ENCODE results near the gene KCTD1. TPM values are rescaled to one million over a fixed set of nuclear protein-coding genes. Genes with fewer than 3 reads are reported as not detected.

The KCTD1 gene
- polyA plus RNA-seq, 4 donors, result 1.8 to 5.8 (median 3.2) TPM

GRCh38 chr18:26503382-26503781, 45.0 kb downstream of the KCTD1 start:
- Histone ChIP-seq H3K27me3 (ENCODE audit: control insufficient read depth in 3 of 3, insufficient read depth in 3 of 3, low read length in 3 of 3) (no peaks in the 10 kb centered on the region), H3K27ac (ENCODE audit: low read depth in 1 of 3, low read length in 2 of 3) (no peak overlapping the region), H3K9me3 (ENCODE audit: control insufficient read depth in 2 of 2, insufficient read depth in 1 of 2, low read depth in 1 of 2, low read length in 1 of 2) (no peaks in the 10 kb centered on the region), H3K4me3 (ENCODE audit: low read depth in 1 of 3, low read length in 3 of 3) (no peak overlapping the region), H3K36me3 (ENCODE audit: control insufficient read depth in 3 of 3, insufficient read depth in 2 of 3, low read depth in 1 of 3, low read length in 3 of 3) (peaks cover 0 to 3% (median 0%) of the 10 kb centered on the region in 3 donors), H3K4me1 (ENCODE audit: control insufficient read depth in 3 of 3, insufficient read depth in 2 of 3, low read depth in 1 of 3, low read length in 2 of 3) (no peaks in the 10 kb centered on the region)
- WGBS, 3 donors, result 63 to 86% (median 77%) methylated on average over 7 of the region's 7 CpGs
- DNase-seq (no peak), FAIRE-seq (no peak)

GRCh38 chr18:26502823-26503222, 45.5 kb downstream of the KCTD1 start:
- WGBS, 3 donors, result 86 to 91% (median 90%) methylated on average over 4 of the region's 4 CpGs
- FAIRE-seq (no peak), DNase-seq (no peak)
- Histone ChIP-seq H3K27me3 (ENCODE audit: control insufficient read depth in 3 of 3, insufficient read depth in 3 of 3, low read length in 3 of 3) (no peaks in the 10 kb centered on the region), H3K27ac (ENCODE audit: low read depth in 1 of 3, low read length in 2 of 3) (no peak overlapping the region), H3K9me3 (ENCODE audit: control insufficient read depth in 2 of 2, insufficient read depth in 1 of 2, low read depth in 1 of 2, low read length in 1 of 2) (no peaks in the 10 kb centered on the region), H3K4me1 (ENCODE audit: control insufficient read depth in 3 of 3, insufficient read depth in 2 of 3, low read depth in 1 of 3, low read length in 2 of 3) (no peaks in the 10 kb centered on the region), H3K4me3 (ENCODE audit: low read depth in 1 of 3, low read length in 3 of 3) (no peak overlapping the region), H3K36me3 (ENCODE audit: control insufficient read depth in 3 of 3, insufficient read depth in 2 of 3, low read depth in 1 of 3, low read length in 3 of 3) (peaks cover 0 to 3% (median 0%) of the 10 kb centered on the region in 3 donors)

DNA sequence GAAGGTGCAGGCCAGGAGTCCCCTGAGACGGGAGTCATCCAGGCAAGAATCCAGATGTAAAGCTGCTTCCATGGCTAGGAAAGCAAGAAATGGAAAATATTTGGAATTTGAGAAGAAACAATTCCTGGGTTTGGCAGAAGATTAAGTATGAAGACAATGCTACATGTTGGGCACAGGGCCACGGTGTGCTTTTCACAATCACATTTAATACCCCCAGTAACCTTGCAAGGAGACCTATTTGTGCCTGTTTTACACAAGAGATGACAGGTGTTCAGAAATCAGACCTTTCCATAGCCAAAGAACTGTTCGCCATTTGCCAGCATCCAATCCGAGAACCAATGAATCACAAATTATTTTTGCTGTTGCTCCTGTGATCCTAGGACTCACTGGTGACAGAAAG, 50.5 kb downstream of the KCTD1 start:
- no peak for DNase-seq
- no peaks in the 10 kb centered on the region for H3K9me3 ChIP-seq (ENCODE audit: control insufficient read depth in 2 of 2, insufficient read depth in 1 of 2, low read depth in 1 of 2, low read length in 1 of 2)
- 88 to 94% (median 91%) methylated on average over 4 of the region's 4 CpGs for WGBS, 3 donors
- H3K4me1 ChIP-seq (ENCODE audit: control insufficient read depth in 3 of 3, insufficient read depth in 2 of 3, low read depth in 1 of 3, low read length in 2 of 3), result no peaks in the 10 kb centered on the region
- peaks cover 0 to 3% (median 0%) of the 10 kb centered on the region in 3 donors for H3K36me3 ChIP-seq (ENCODE audit: control insufficient read depth in 3 of 3, insufficient read depth in 2 of 3, low read depth in 1 of 3, low read length in 3 of 3)
- H3K27me3 ChIP-seq (ENCODE audit: control insufficient read depth in 3 of 3, insufficient read depth in 3 of 3, low read length in 3 of 3), result no peaks in the 10 kb centered on the region
- H3K4me3 ChIP-seq (ENCODE audit: low read depth in 1 of 3, low read length in 3 of 3), result no peak overlapping the region
- FAIRE-seq, result no peak
- no peak overlapping the region for H3K27ac ChIP-seq (ENCODE audit: low read depth in 1 of 3, low read length in 2 of 3)

GRCh38 chr18:26496528-26496927, 51.8 kb downstream of the KCTD1 start:
- no peak for DNase-seq
- no peak for FAIRE-seq
- Histone ChIP-seq H3K36me3 (ENCODE audit: control insufficient read depth in 3 of 3, insufficient read depth in 2 of 3, low read depth in 1 of 3, low read length in 3 of 3) (peaks cover 0 to 6% (median 0%) of the 10 kb centered on the region in 3 donors), H3K27me3 (ENCODE audit: control insufficient read depth in 3 of 3, insufficient read depth in 3 of 3, low read length in 3 of 3) (no peaks in the 10 kb centered on the region), H3K4me1 (ENCODE audit: control insufficient read depth in 3 of 3, insufficient read depth in 2 of 3, low read depth in 1 of 3, low read length in 2 of 3) (no peaks in the 10 kb centered on the region), H3K4me3 (ENCODE audit: low read depth in 1 of 3, low read length in 3 of 3) (no peak overlapping the region), H3K9me3 (ENCODE audit: control insufficient read depth in 2 of 2, insufficient read depth in 1 of 2, low read depth in 1 of 2, low read length in 1 of 2) (no peaks in the 10 kb centered on the region), H3K27ac (ENCODE audit: low read depth in 1 of 3, low read length in 2 of 3) (no peak overlapping the region)
- 85 to 96% (median 91%) methylated on average over 1 of the region's 1 CpG for WGBS, 3 donors

GRCh38 chr18:26495287-26495686, 53.1 kb downstream of the KCTD1 start:
- Histone ChIP-seq H3K27ac (ENCODE audit: low read depth in 1 of 3, low read length in 2 of 3) (no peak overlapping the region), H3K4me1 (ENCODE audit: control insufficient read depth in 3 of 3, insufficient read depth in 2 of 3, low read depth in 1 of 3, low read length in 2 of 3) (no peaks in the 10 kb centered on the region), H3K9me3 (ENCODE audit: control insufficient read depth in 2 of 2, insufficient read depth in 1 of 2, low read depth in 1 of 2, low read length in 1 of 2) (no peaks in the 10 kb centered on the region), H3K36me3 (ENCODE audit: control insufficient read depth in 3 of 3, insufficient read depth in 2 of 3, low read depth in 1 of 3, low read length in 3 of 3) (peaks cover 0 to 8% (median 0%) of the 10 kb centered on the region in 3 donors), H3K4me3 (ENCODE audit: low read depth in 1 of 3, low read length in 3 of 3) (no peak overlapping the region), H3K27me3 (ENCODE audit: control insufficient read depth in 3 of 3, insufficient read depth in 3 of 3, low read length in 3 of 3) (no peaks in the 10 kb centered on the region)
- 93 to 96% (median 95%) methylated on average over 5 of the region's 5 CpGs for WGBS, 3 donors
- FAIRE-seq, result no peak
- DNase-seq, result no peak

DNA sequence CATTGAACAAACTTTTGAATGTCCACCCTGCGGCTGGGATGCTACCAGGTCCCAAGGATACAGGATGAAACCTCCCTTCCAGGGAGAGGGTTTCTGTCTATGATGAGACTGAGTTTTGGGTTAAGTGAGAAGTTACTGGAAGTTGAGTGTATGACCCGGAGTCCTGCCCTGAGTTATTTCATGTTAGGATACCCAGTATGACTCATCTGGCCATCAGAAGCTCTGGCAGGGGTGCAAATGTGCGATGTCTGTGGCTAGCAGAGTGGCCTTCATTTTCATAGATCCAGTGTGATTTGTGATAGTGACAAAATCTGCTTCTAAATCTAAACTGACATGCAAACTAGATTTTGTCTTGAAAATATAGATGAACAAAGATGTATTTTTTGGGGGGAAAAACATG, 55.3 kb downstream of the KCTD1 start:
- Histone ChIP-seq H3K36me3 (ENCODE audit: control insufficient read depth in 3 of 3, insufficient read depth in 2 of 3, low read depth in 1 of 3, low read length in 3 of 3) (peaks cover 0 to 8% (median 0%) of the 10 kb centered on the region in 3 donors), H3K4me1 (ENCODE audit: control insufficient read depth in 3 of 3, insufficient read depth in 2 of 3, low read depth in 1 of 3, low read length in 2 of 3) (no peaks in the 10 kb centered on the region), H3K27me3 (ENCODE audit: control insufficient read depth in 3 of 3, insufficient read depth in 3 of 3, low read length in 3 of 3) (no peaks in the 10 kb centered on the region), H3K4me3 (ENCODE audit: low read depth in 1 of 3, low read length in 3 of 3) (no peak overlapping the region), H3K9me3 (ENCODE audit: control insufficient read depth in 2 of 2, insufficient read depth in 1 of 2, low read depth in 1 of 2, low read length in 1 of 2) (no peaks in the 10 kb centered on the region), H3K27ac (ENCODE audit: low read depth in 1 of 3, low read length in 2 of 3) (no peak overlapping the region)
- DNase-seq, result no peak
- WGBS, 3 donors, result 84 to 92% (median 88%) methylated on average over 3 of the region's 3 CpGs
- no peak for FAIRE-seq

DNA sequence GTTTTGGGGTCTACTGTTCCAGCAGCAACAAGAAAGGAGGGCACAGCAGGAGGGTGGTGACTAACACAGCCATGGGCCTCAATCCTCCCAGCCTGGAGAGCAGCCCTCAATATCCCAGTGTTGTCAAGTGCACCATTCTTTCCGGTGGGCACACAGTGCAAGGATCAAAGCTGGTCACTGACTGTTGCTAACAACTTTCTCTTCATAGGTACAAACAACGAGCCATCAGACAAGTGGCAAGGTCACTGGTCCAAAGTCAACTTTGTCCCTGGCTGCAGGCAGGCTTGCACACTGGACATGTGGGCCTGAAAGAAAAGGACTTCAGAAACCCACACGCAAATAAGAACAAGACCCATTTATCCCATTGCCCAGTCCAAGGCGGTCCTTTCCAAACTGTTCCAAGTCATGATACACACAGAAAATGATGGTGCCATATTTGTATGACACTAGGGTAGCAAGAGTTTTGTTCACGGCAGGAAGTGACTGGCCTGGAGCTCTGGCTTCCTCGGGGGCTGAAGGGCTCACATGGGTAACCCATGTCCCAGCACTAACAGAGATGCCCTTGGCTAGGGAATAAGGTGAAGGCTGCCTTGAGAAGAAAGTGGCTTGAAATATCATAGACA, 57.0 kb downstream of the KCTD1 start:
- WGBS, 3 donors, result 96 to 97% (median 96%) methylated on average over 6 of the region's 6 CpGs
- no peak overlapping the region for H3K27ac ChIP-seq (ENCODE audit: low read depth in 1 of 3, low read length in 2 of 3)

DNA sequence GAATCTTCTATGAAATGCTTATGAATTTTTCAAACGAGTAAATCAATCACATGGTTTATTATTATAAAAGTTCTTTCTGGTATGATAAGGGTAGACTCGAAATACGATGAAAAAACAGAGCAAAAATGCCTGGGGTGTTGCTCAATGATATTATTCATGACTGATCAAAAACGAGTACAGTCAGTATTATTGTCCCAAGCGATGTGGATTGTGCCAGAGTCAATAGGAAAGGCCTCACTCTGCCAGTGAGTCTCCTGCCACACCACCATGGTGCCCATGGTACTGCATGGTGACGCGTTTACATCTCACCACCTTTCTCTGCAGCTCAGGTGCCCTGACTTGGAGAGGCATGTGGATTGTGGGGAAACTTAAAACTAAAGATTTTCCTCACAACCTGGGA, 58.5 kb downstream of the KCTD1 start:
- DNase-seq (no peak), FAIRE-seq (no peak)
- Histone ChIP-seq H3K27ac (ENCODE audit: low read depth in 1 of 3, low read length in 2 of 3) (no peak overlapping the region), H3K27me3 (ENCODE audit: control insufficient read depth in 3 of 3, insufficient read depth in 3 of 3, low read length in 3 of 3) (no peaks in the 10 kb centered on the region), H3K9me3 (ENCODE audit: control insufficient read depth in 2 of 2, insufficient read depth in 1 of 2, low read depth in 1 of 2, low read length in 1 of 2) (no peaks in the 10 kb centered on the region), H3K4me3 (ENCODE audit: low read depth in 1 of 3, low read length in 3 of 3) (no peak overlapping the region), H3K36me3 (ENCODE audit: control insufficient read depth in 3 of 3, insufficient read depth in 2 of 3, low read depth in 1 of 3, low read length in 3 of 3) (peaks cover 0 to 8% (median 0%) of the 10 kb centered on the region in 3 donors), H3K4me1 (ENCODE audit: control insufficient read depth in 3 of 3, insufficient read depth in 2 of 3, low read depth in 1 of 3, low read length in 2 of 3) (peaks cover 0 to 5% (median 0%) of the 10 kb centered on the region in 3 donors)
- WGBS, 3 donors, result 86 to 91% (median 88%) methylated on average over 7 of the region's 7 CpGs

More for the DNA sequence above, 57.0 kb downstream of the KCTD1 start:
- H3K9me3 ChIP-seq (ENCODE audit: control insufficient read depth in 2 of 2, insufficient read depth in 1 of 2, low read depth in 1 of 2, low read length in 1 of 2), result no peaks in the 10 kb centered on the region
- no peaks in the 10 kb centered on the region for H3K27me3 ChIP-seq (ENCODE audit: control insufficient read depth in 3 of 3, insufficient read depth in 3 of 3, low read length in 3 of 3)
- H3K4me3 ChIP-seq (ENCODE audit: low read depth in 1 of 3, low read length in 3 of 3), result no peak overlapping the region
- no peak for FAIRE-seq
- peaks cover 0 to 8% (median 0%) of the 10 kb centered on the region in 3 donors for H3K36me3 ChIP-seq (ENCODE audit: control insufficient read depth in 3 of 3, insufficient read depth in 2 of 3, low read depth in 1 of 3, low read length in 3 of 3)
- peaks cover 0 to 5% (median 0%) of the 10 kb centered on the region in 3 donors for H3K4me1 ChIP-seq (ENCODE audit: control insufficient read depth in 3 of 3, insufficient read depth in 2 of 3, low read depth in 1 of 3, low read length in 2 of 3)
- DNase-seq, result no peak

- peaks cover 0 to 8% (median 0%) of the 10 kb centered on the region in 3 donors for H3K36me3 ChIP-seq (ENCODE audit: control insufficient read depth in 3 of 3, insufficient read depth in 2 of 3, low read depth in 1 of 3, low read length in 3 of 3)
- DNase-seq, result no peak
- FAIRE-seq, result no peak
- no peaks in the 10 kb centered on the region for H3K9me3 ChIP-seq (ENCODE audit: control insufficient read depth in 2 of 2, insufficient read depth in 1 of 2, low read depth in 1 of 2, low read length in 1 of 2)
- peaks cover 0 to 10% (median 0%) of the 10 kb centered on the region in 3 donors for H3K4me1 ChIP-seq (ENCODE audit: control insufficient read depth in 3 of 3, insufficient read depth in 2 of 3, low read depth in 1 of 3, low read length in 2 of 3)
- no peaks in the 10 kb centered on the region for H3K27me3 ChIP-seq (ENCODE audit: control insufficient read depth in 3 of 3, insufficient read depth in 3 of 3, low read length in 3 of 3)
- no peak overlapping the region for H3K4me3 ChIP-seq (ENCODE audit: low read depth in 1 of 3, low read length in 3 of 3)
- 92 to 96% (median 96%) methylated on average over 4 of the region's 4 CpGs for WGBS, 3 donors
- H3K27ac ChIP-seq (ENCODE audit: low read depth in 1 of 3, low read length in 2 of 3), result no peak overlapping the region
These were observed 59.2 kb downstream of the KCTD1 start for GRCh38 chr18:26489191-26489590.
